Testis (tissue), 3 donors: ENCODE data around the gene GSTM1. TPM values are rescaled to one million over a fixed set of nuclear protein-coding genes. Genes with fewer than 3 reads are reported as not detected.

Experiments
- DNase-seq: peaks from one replicate; pipeline ENCODE4 v3.0.0-alpha.2; 2019
- H3K27ac ChIP-seq, 2 donors: fragments of 200-600 bp; sonication (generic); one replicate each; pipeline ENCODE4 v1.5.1; 2019
- H3K27me3 ChIP-seq: fragments of 200-600 bp; sonication (generic); one replicate; pipeline ENCODE4 v1.5.1; 2019
- H3K36me3 ChIP-seq: fragments of 200-600 bp; sonication (generic); one replicate; pipeline ENCODE4 v1.5.1; 2017; ENCODE audit warnings: low read depth; ENCODE audit errors: missing control alignments
- H3K4me1 ChIP-seq: fragments of 200-600 bp; sonication (generic); one replicate; pipeline ENCODE4 v1.5.1; 2019
- H3K4me3 ChIP-seq, 2 donors: fragments of 200-600 bp; sonication (generic); one replicate each; pipeline ENCODE4 v1.5.1; 2017 to 2019
- H3K9me3 ChIP-seq: fragments of 200-600 bp; sonication (generic); one replicate; pipeline ENCODE4 v1.5.1; 2017
- CTCF ChIP-seq, 3 experiments: fragments of 450-650 bp in 2 of 3; fragments of 200-600 bp in 1 of 3; sonication (generic) in 1 of 3; IDR thresholded peaks; one replicate each; pipeline ENCODE4 v1.5.1; 2016 to 2019; ENCODE audit warnings: antibody characterized with exemption in 3 of 3, mild to moderate bottlenecking in 2 of 3, moderate library complexity in 1 of 3
- POLR2A ChIP-seq: fragments of 450-650 bp; IDR thresholded peaks from one replicate; pipeline ENCODE4 v1.6.1; 2017; ENCODE audit warnings: antibody characterized with exemption, mild to moderate bottlenecking, moderate library complexity
- WGBS, 2 donors: methylation state at CpG; one replicate each; pipeline ENCODE4 v1.1.5; 2018; 5-methylcytosine and 5-hydroxymethylcytosine counted together
- intact Hi-C: fragments of 100-400 bp; cut with DNase I; formaldehyde crosslinking; loops from one replicate; pipeline ENCODE4 v1.15.1; 2023; ENCODE audit warnings: low total_unique reads
- polyA plus RNA-seq: library from polyadenylated mRNA; stranded (reverse); fragments of 350-450 nt; fragmentation: Illumina TruSeq; extraction: RNeasy Lipid Tissue Mini Kit (QIAGEN cat#74804); gene quantifications from one replicate; pipeline ENCODE4 v1.2.3, GENCODE V29; 2014; ENCODE audit warnings: low read depth, low replicate concordance; ENCODE audit not compliant: insufficient read depth
- total RNA-seq, 2 donors: library from RNA; depleted of rRNA; stranded (reverse); fragments of >200 nt; gene quantifications; one replicate each; pipeline ENCODE4 v1.2.3, GENCODE V29; 2016

Gene GSTM1
- total and polyA plus RNA-seq, 3 donors from 2014 or later: not detected

- TF ChIP-seq POLR2A: no peak
- no peak for TF ChIP-seq CTCF (IDR thresholded peaks at IDR 0.05)
Observed at GRCh38 chr1:109718495-109718894, 30.9 kb downstream of the GSTM1 start.

GRCh38 chr1:109719337-109719837 lies 31.8 kb downstream of the GSTM1 start:
- H3K36me3 ChIP-seq: no peaks in the 10 kb centered on the region
- no peak overlapping the region for H3K4me3 ChIP-seq
- H3K4me1 ChIP-seq: peaks cover 5% of the 10 kb centered on the region
- H3K9me3 ChIP-seq: no peaks in the 10 kb centered on the region
- WGBS, 2 donors: 73 to 88% methylated on average over 5 of the region's 5 CpGs
- no peak overlapping the region for H3K27ac ChIP-seq
- TF ChIP-seq CTCF (IDR thresholded peaks at IDR 0.05) (no peak), POLR2A (no peak)
- H3K27me3 ChIP-seq: no peaks in the 10 kb centered on the region
- DNase-seq: no peak
- intact Hi-C loops: no loop called here

More at GRCh38 chr1:109718495-109718894, 30.9 kb downstream of the GSTM1 start:
- intact Hi-C loops: no loop called here
- Histone ChIP-seq H3K36me3 (no peaks in the 10 kb centered on the region), H3K4me3 (no peak overlapping the region), H3K4me1 (peaks cover 5% of the 10 kb centered on the region), H3K27ac (no peak overlapping the region), H3K9me3 (no peaks in the 10 kb centered on the region), H3K27me3 (no peaks in the 10 kb centered on the region)
- 87 to 90% methylated on average over 2 of the region's 2 CpGs for WGBS, 2 donors
- DNase-seq: no peak

- H3K4me3 ChIP-seq: no peak overlapping the region
- H3K27me3 ChIP-seq: no peaks in the 10 kb centered on the region
- H3K9me3 ChIP-seq: no peaks in the 10 kb centered on the region
- H3K36me3 ChIP-seq: no peaks in the 10 kb centered on the region
- H3K4me1 ChIP-seq: peaks cover 5% of the 10 kb centered on the region
- intact Hi-C loops: no loop called here
- H3K27ac ChIP-seq: no peak overlapping the region
- TF ChIP-seq CTCF (IDR thresholded peaks at IDR 0.05): no peak
- no peak for TF ChIP-seq POLR2A
- WGBS, 2 donors: 89 to 90% methylated on average over 5 of the region's 5 CpGs
- no peak for DNase-seq
Observed at GRCh38 chr1:109721042-109721441, 33.4 kb downstream of the GSTM1 start.

GRCh38 chr1:109721971-109722370 lies 34.4 kb downstream of the GSTM1 start:
- Histone ChIP-seq H3K4me3 (no peak overlapping the region), H3K9me3 (no peaks in the 10 kb centered on the region), H3K4me1 (no peaks in the 10 kb centered on the region), H3K36me3 (no peaks in the 10 kb centered on the region), H3K27ac (no peak overlapping the region), H3K27me3 (no peaks in the 10 kb centered on the region)
- no peak for DNase-seq
- WGBS, 2 donors: 91% methylated on average over 1 of the region's 1 CpG
- TF ChIP-seq POLR2A (no peak), CTCF (IDR thresholded peaks at IDR 0.05) (no peak)
- intact Hi-C loops: no loop called here
